Measurements from ENCODE around the gene SHISA3.
"Not testable (repeated sequence)": the region's sequence is repeated elsewhere in the genome, so short reads cannot be mapped to it uniquely, and the experiment has no call there.

The SHISA3 gene

GRCh38 chr4:42396752-42397634 lies at the start of gene SHISA3:
Gene SHISA3 (plus strand): TSS chr4:42397488. CDS start chr4:42398057, 569 bp downstream.
- no peak for DNase-seq

- DNase-seq, result no peak
Observed at GRCh38 chr4:42348247-42348646, 49.0 kb upstream of the SHISA3 start.

- no peak for DNase-seq
Observed at GRCh38 chr4:42348692-42349091, 48.6 kb upstream of the SHISA3 start.

GRCh38 chr4:42350611-42351182 lies 46.6 kb upstream of the SHISA3 start:
- no peak for DNase-seq

- DNase-seq, result no peak
Observed at GRCh38 chr4:42352049-42352448, 45.2 kb upstream of the SHISA3 start.

- no peak for DNase-seq
Observed at GRCh38 chr4:42357325-42357724, 40.0 kb upstream of the SHISA3 start.

GRCh38 chr4:42359711-42360110 lies 37.6 kb upstream of the SHISA3 start:
- DNase-seq, result no peak

GRCh38 chr4:42360256-42360669 lies 37.0 kb upstream of the SHISA3 start:
- no peak for DNase-seq

- DNase-seq, result no peak
Observed at GRCh38 chr4:42361456-42361855, 35.8 kb upstream of the SHISA3 start.

- no peak for DNase-seq
Observed at GRCh38 chr4:42362591-42362990, 34.7 kb upstream of the SHISA3 start.

- DNase-seq, result no peak
Observed at GRCh38 chr4:42363614-42364013, 33.7 kb upstream of the SHISA3 start.

- DNase-seq, result no peak
Observed at GRCh38 chr4:42364266-42365053, 32.8 kb upstream of the SHISA3 start.

GRCh38 chr4:42366959-42367358 lies 30.3 kb upstream of the SHISA3 start:
- DNase-seq, result no peak

- DNase-seq, result no peak
Observed at GRCh38 chr4:42369489-42369888, 27.8 kb upstream of the SHISA3 start.

GRCh38 chr4:42371305-42372252 lies 25.7 kb upstream of the SHISA3 start:
- DNase-seq, result peak; percentile 36

- not testable (repeated sequence) for DNase-seq
Observed at GRCh38 chr4:42372303-42372702, 25.0 kb upstream of the SHISA3 start.

GRCh38 chr4:42377497-42377896 lies 19.8 kb upstream of the SHISA3 start:
- DNase-seq, result no peak

- DNase-seq, result no peak
Observed at GRCh38 chr4:42381666-42382065, 15.6 kb upstream of the SHISA3 start.

GRCh38 chr4:42385516-42385915 lies 11.8 kb upstream of the SHISA3 start:
- no peak for DNase-seq

- no peak for DNase-seq
Observed at GRCh38 chr4:42390622-42391354, 6.5 kb upstream of the SHISA3 start.

- no peak for DNase-seq
Observed at GRCh38 chr4:42391355-42391664, 6.0 kb upstream of the SHISA3 start.

GRCh38 chr4:42391981-42392380 lies 5.3 kb upstream of the SHISA3 start:
- no peak for DNase-seq
